MCF 10A (cell line): ENCODE measurements around the gene ERAP2. TPM values are rescaled to one million over a fixed set of nuclear protein-coding genes. Genes with fewer than 3 reads are reported as not detected.

Experiments used
- BruUV-seq: library from RNA; stranded (reverse); fragments of 400-500 nt; replicated peaks from 2 replicates; lab custom pipeline; 2021; lab: Mats Ljungman, UMichigan
- CTCF ChIA-PET: fragments of 300-600 bp; sonication (Branson Sonifier 250); formaldehyde crosslinking; extraction: SDS; loops from one replicate; lab custom pipeline; 2021; ENCODE audit warnings: antibody characterized with exemption, inconsistent platforms; lab: Yijun Ruan, JAX
- POLR2A ChIA-PET: fragments of 300-600, 350-650 bp; sonication (Branson Sonifier 250); formaldehyde crosslinking; extraction: SDS; loops from one replicate; lab custom pipeline; 2020; ENCODE audit warnings: antibody characterized with exemption, inconsistent platforms; lab: Yijun Ruan, JAX
- DNase-seq: peaks from one replicate; pipeline ENCODE4 v3.0.0-alpha.2; 2018; ENCODE audit not compliant: unreplicated experiment
- H3K27ac Mint-ChIP-seq: one replicate; pipeline ENCODE4 v1.8.0; 2022; ENCODE audit warnings: mild to moderate bottlenecking, low read depth, mixed read lengths; ENCODE audit not compliant: unreplicated experiment
- H3K27me3 Mint-ChIP-seq: one replicate; pipeline ENCODE4 v1.8.0; 2022; ENCODE audit warnings: mixed read lengths; ENCODE audit not compliant: insufficient read depth, unreplicated experiment
- H3K36me3 Mint-ChIP-seq: one replicate; pipeline ENCODE4 v1.8.0; 2022; ENCODE audit warnings: mild to moderate bottlenecking, moderate library complexity, mixed read lengths; ENCODE audit not compliant: insufficient read depth, unreplicated experiment
- H3K4me1 Mint-ChIP-seq: one replicate; pipeline ENCODE4 v1.8.0; 2022; ENCODE audit warnings: mixed read lengths; ENCODE audit not compliant: insufficient read depth, unreplicated experiment
- H3K4me3 Mint-ChIP-seq: one replicate; pipeline ENCODE4 v1.8.0; 2022; ENCODE audit warnings: mild to moderate bottlenecking, moderate library complexity, mixed read lengths; ENCODE audit not compliant: unreplicated experiment
- H3K9me3 Mint-ChIP-seq: one replicate; pipeline ENCODE4 v1.8.0; 2022; ENCODE audit warnings: mixed read lengths; ENCODE audit not compliant: unreplicated experiment
- CTCF ChIP-seq: fragments of 200-600 bp; IDR thresholded peaks from one replicate; pipeline ENCODE4 v1.8.0; 2022; ENCODE audit warnings: antibody characterized with exemption, mild to moderate bottlenecking; ENCODE audit not compliant: unreplicated experiment
- intact Hi-C: fragments of 100-400 bp; cut with micrococcal nuclease; formaldehyde crosslinking; loops from 2 replicates; pipeline ENCODE4 v1.14.1; 2022
- total RNA-seq: library from RNA; stranded (reverse); gene quantifications from 2 replicates; pipeline ENCODE4 v1.2.3, GENCODE V29; 2022

ERAP2 gene
- total RNA-seq, 1 experiment from 2014 or later, result 2.5 TPM

GRCh38 chr5:96851312-96852062 is 24.8 kb upstream of the ERAP2 start:
- H3K27me3 Mint-ChIP-seq, result no peaks in the 10 kb centered on the region
- no peak for DNase-seq
- peaks cover 7% of the 10 kb centered on the region for H3K9me3 Mint-ChIP-seq
- no peak overlapping the region for H3K27ac Mint-ChIP-seq
- CTCF ChIA-PET, result interaction anchor here (1.0 kb wide), 1 partner anchor 21 kb away, joined by 3 read pairs; no protein-coding TSS in a partner anchor
- H3K4me3 Mint-ChIP-seq, result no peak overlapping the region
- no peak for TF ChIP-seq CTCF
- H3K4me1 Mint-ChIP-seq, result no peaks in the 10 kb centered on the region
- H3K36me3 Mint-ChIP-seq, result no peaks in the 10 kb centered on the region
- POLR2A ChIA-PET, result no interaction called here
- no TSS peak for BruUV-seq
- intact Hi-C loops, result no loop called here

- ChIA-PET CTCF (interaction anchor here (1.0 kb wide), 1 partner anchor 11 kb away, joined by 3 read pairs; no protein-coding TSS in a partner anchor), POLR2A (no interaction called here)
- no peak for TF ChIP-seq CTCF
- intact Hi-C loops, result no loop called here
- no TSS peak for BruUV-seq
- Mint-ChIP-seq H3K36me3 (no peaks in the 10 kb centered on the region), H3K4me3 (no peak overlapping the region), H3K27ac (no peak overlapping the region), H3K9me3 (peaks cover 7% of the 10 kb centered on the region), H3K4me1 (no peaks in the 10 kb centered on the region), H3K27me3 (no peaks in the 10 kb centered on the region)
- DNase-seq, result no peak
Measured at GRCh38 chr5:96852759-96853158, 23.5 kb upstream of the ERAP2 start.

- Mint-ChIP-seq H3K27me3 (no peaks in the 10 kb centered on the region), H3K4me3 (no peak overlapping the region), H3K9me3 (peaks cover 7% of the 10 kb centered on the region), H3K36me3 (no peaks in the 10 kb centered on the region), H3K4me1 (no peaks in the 10 kb centered on the region), H3K27ac (no peak overlapping the region)
- POLR2A ChIA-PET, result no interaction called here
- intact Hi-C loops, result no loop called here
- CTCF ChIA-PET, result interaction anchor here (5.6 kb wide), 1 partner anchor 15 kb away, joined by 36 read pairs; no protein-coding TSS in a partner anchor
- DNase-seq, result no peak
- no TSS peak for BruUV-seq
- no peak for TF ChIP-seq CTCF
Measured at GRCh38 chr5:96854067-96854466, 22.2 kb upstream of the ERAP2 start.

GRCh38 chr5:96855031-96855872 is 21.0 kb upstream of the ERAP2 start:
- peak; percentile 20 for DNase-seq
- POLR2A ChIA-PET, result interaction anchor here (1.0 kb wide), 1 partner anchor 48 kb away, joined by 4 read pairs; the partner anchor contains the start of gene ERAP1

More at GRCh38 chr5:96855031-96855872, 21.0 kb upstream of the ERAP2 start:
- BruUV-seq, result no TSS peak
- no peak overlapping the region for H3K4me3 Mint-ChIP-seq
- no peak for TF ChIP-seq CTCF
- CTCF ChIA-PET, result interaction anchor here (1.0 to 5.6 kb wide), 2 partner anchors 8 to 14 kb away, joined by 4 to 36 read pairs; no protein-coding TSS in a partner anchor
- H3K36me3 Mint-ChIP-seq, result no peaks in the 10 kb centered on the region
- intact Hi-C loops, result no loop called here
- no peaks in the 10 kb centered on the region for H3K4me1 Mint-ChIP-seq
- H3K27me3 Mint-ChIP-seq, result no peaks in the 10 kb centered on the region
- no peaks in the 10 kb centered on the region for H3K9me3 Mint-ChIP-seq
- H3K27ac Mint-ChIP-seq, result no peak overlapping the region
